ENCODE measurements around the gene ARHGEF12.

ARHGEF12 gene

GRCh38 chr11:120317689-120318480 is 18.3 kb upstream of the ARHGEF12 start:
- peak overlapping the region; percentile 68 for H3K27ac ChIP-seq
- TF ChIP-seq CTCF (IDR thresholded peaks at IDR 0.05) (no peak), ZFX (IDR thresholded peaks at IDR 0.05; ENCODE audit: borderline replicate concordance) (no peak)

- TF ChIP-seq ZFX (IDR thresholded peaks at IDR 0.05; ENCODE audit: borderline replicate concordance) = no peak
- TF ChIP-seq CTCF (IDR thresholded peaks at IDR 0.05) = no peak
- H3K27ac ChIP-seq = no peak overlapping the region
These were observed 17.3 kb upstream of the ARHGEF12 start for GRCh38 chr11:120318906-120319305.

GRCh38 chr11:120324932-120325810 is 11.0 kb upstream of the ARHGEF12 start, which contains the start of gene TLCD5:
TLCD5 (plus strand) TSS chr11:120325299; CDS start chr11:120327442, 2,143 bp downstream.
- no peak for TF ChIP-seq ZFX (IDR thresholded peaks at IDR 0.05; ENCODE audit: borderline replicate concordance)
- 0 out of 2 replicates have a peak, but pooled peaks have one; percentile 10 for TF ChIP-seq CTCF (IDR thresholded peaks at IDR 0.05)
- H3K27ac ChIP-seq = peak within 1 kb of the TSS; percentile 67

- TF ChIP-seq ZFX (IDR thresholded peaks at IDR 0.05; ENCODE audit: borderline replicate concordance) (no peak), CTCF (IDR thresholded peaks at IDR 0.05) (no peak)
- peak overlapping the region; percentile 67 for H3K27ac ChIP-seq
These were observed 10.0 kb upstream of the ARHGEF12 start for GRCh38 chr11:120326228-120326627.

GRCh38 chr11:120326845-120327281 is 9.3 kb upstream of the ARHGEF12 start:
- TF ChIP-seq CTCF (IDR thresholded peaks at IDR 0.05) (no peak), ZFX (IDR thresholded peaks at IDR 0.05; ENCODE audit: borderline replicate concordance) (no peak)
- H3K27ac ChIP-seq = peak overlapping the region; percentile 67

GRCh38 chr11:120327311-120327710 is 8.9 kb upstream of the ARHGEF12 start:
- H3K27ac ChIP-seq = peak overlapping the region; percentile 67
- TF ChIP-seq CTCF (IDR thresholded peaks at IDR 0.05) (no peak), ZFX (IDR thresholded peaks at IDR 0.05; ENCODE audit: borderline replicate concordance) (no peak)

All from 22Rv1 (cell line).